Choroid plexus epithelial cell (primary cell): ENCODE measurements around the gene TMEM62.
"Not testable (repeated sequence)": the region's sequence is repeated elsewhere in the genome, so short reads cannot be mapped to it uniquely, and the experiment has no call there.

Experiments
- DNase-seq: peaks from one replicate; pipeline ENCODE4 v3.0.0-alpha.2; 2010; ENCODE audit warnings: low read depth
- H3K4me3 ChIP-seq: 2 replicates; pipeline ENCODE4 v1.5.1; 2011; ENCODE audit warnings: low read depth, mild to moderate bottlenecking, control low read depth, low read length, moderate library complexity
- TF ChIP-seq, protein P1 (sequence below): conservative IDR thresholded peaks from 2 replicates; pipeline ENCODE4 v1.5.1; 2011; ENCODE audit warnings: low read depth, mild to moderate bottlenecking, control low read depth, inconsistent platforms, low read length, moderate library complexity

The TMEM62 gene

DNA sequence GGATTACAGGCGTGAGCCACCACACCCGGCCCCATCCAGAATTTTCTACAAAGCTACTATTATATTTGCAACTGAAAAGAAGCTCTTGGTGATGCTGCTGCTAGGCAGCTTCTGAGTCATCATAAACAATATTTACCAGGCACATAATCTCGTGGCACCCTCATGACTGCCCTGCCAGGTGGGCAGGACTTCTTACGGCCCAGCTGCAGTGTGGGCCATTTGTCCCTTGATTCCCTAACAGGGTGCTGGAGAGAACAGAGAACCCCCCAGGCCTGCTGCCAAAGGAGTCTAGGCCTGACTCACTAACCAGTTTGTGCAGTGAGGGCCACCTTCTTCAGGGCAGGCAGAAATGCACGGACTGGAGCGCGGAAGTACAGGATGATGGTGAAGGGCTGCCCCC lies 82.6 kb downstream of the TMEM62 start:
- peak; percentile 35 for DNase-seq
- TF ChIP-seq, protein P1, sequence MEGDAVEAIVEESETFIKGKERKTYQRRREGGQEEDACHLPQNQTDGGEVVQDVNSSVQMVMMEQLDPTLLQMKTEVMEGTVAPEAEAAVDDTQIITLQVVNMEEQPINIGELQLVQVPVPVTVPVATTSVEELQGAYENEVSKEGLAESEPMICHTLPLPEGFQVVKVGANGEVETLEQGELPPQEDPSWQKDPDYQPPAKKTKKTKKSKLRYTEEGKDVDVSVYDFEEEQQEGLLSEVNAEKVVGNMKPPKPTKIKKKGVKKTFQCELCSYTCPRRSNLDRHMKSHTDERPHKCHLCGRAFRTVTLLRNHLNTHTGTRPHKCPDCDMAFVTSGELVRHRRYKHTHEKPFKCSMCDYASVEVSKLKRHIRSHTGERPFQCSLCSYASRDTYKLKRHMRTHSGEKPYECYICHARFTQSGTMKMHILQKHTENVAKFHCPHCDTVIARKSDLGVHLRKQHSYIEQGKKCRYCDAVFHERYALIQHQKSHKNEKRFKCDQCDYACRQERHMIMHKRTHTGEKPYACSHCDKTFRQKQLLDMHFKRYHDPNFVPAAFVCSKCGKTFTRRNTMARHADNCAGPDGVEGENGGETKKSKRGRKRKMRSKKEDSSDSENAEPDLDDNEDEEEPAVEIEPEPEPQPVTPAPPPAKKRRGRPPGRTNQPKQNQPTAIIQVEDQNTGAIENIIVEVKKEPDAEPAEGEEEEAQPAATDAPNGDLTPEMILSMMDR, result no peak
- no peak overlapping the region for H3K4me3 ChIP-seq

GRCh38 chr15:43218908-43219706 lies 85.7 kb downstream of the TMEM62 start:
- peak; percentile 45 for DNase-seq
- no peak overlapping the region for H3K4me3 ChIP-seq
- TF ChIP-seq, protein P1, result peak; percentile 54

GRCh38 chr15:43219929-43220928 lies 86.8 kb downstream of the TMEM62 start:
- H3K4me3 ChIP-seq, result no peak overlapping the region
- no peak for DNase-seq
- TF ChIP-seq, protein P1, result no peak

DNA sequence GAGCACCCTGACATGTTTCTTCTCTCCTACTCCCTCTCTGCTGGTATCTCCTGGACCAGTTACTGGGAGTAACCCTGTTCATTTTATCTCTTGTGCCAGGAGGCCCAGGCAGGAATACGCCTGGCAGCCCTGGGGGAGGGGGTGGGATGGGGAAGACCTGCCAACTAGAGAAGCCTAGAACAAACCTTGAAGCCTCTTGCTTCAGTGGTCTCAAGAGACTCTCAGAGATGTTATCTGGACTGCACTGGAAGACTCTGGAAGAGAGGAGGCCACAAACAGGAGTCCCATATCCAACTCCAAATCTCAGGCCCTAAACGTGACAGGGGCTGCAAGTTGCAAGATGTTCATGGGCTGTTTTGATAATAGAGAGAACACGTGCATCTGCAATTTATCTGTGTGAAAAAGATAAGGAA lies 87.6 kb downstream of the TMEM62 start, which contains the start of gene EPB42:
Gene EPB42 (minus strand): TSS at position 28 of the 413 bp plus-strand sequence. CDS start 193 bp downstream, outside the sequence.
- H3K4me3 ChIP-seq, result no peak within 1 kb of the TSS
- TF ChIP-seq, protein P1, result no peak
- DNase-seq, result no peak

GRCh38 chr15:43221422-43221821 lies 88.0 kb downstream of the TMEM62 start:
- TF ChIP-seq, protein P1, result no peak
- DNase-seq, result no peak
- H3K4me3 ChIP-seq, result no peak overlapping the region

- H3K4me3 ChIP-seq, result no peak overlapping the region
- DNase-seq, result peak; percentile 87
- TF ChIP-seq, protein P1, result peak; percentile 89
Observed at GRCh38 chr15:43225201-43225949, 92.0 kb downstream of the TMEM62 start.

- DNase-seq, result not testable (repeated sequence)
Observed at GRCh38 chr15:43225950-43226255, 92.5 kb downstream of the TMEM62 start.

More at GRCh38 chr15:43225950-43226255, 92.5 kb downstream of the TMEM62 start:
- not testable (repeated sequence) for H3K4me3 ChIP-seq
